SK-N-SH treated with all-trans-retinoic acid at 6 μM for 48 hours (cell line): ENCODE data around the gene IMPG2.
"Not testable (repeated sequence)": the region's sequence is repeated elsewhere in the genome, so short reads cannot be mapped to it uniquely, and the experiment has no call there.

Experiments
- ATAC-seq: fragments of 200-7000 bp; cut with Tn5 transposase; 3 replicates; pipeline ENCODE4 v1.9.1; 2020; ENCODE audit warnings: mild to moderate bottlenecking, moderate library complexity
- ARNTL ChIP-seq: fragments of 450-650 bp; formaldehyde crosslinking; IDR thresholded peaks from 2 replicates; pipeline ENCODE4 v1.5.0; 2020; ENCODE audit warnings: low read depth, mild to moderate bottlenecking, moderate library complexity, borderline replicate concordance
- BACH2 ChIP-seq: fragments of 250-450 bp; sonication (Bioruptor Pico); IDR thresholded peaks from 2 replicates; pipeline ENCODE4 v1.9.0; 2021; ENCODE audit warnings: mild to moderate bottlenecking, borderline replicate concordance
- CREB5 ChIP-seq: fragments of 250-450 bp; sonication (Bioruptor Pico); IDR thresholded peaks from 2 replicates; pipeline ENCODE4 v1.5.1; 2020; ENCODE audit warnings: low read depth, mild to moderate bottlenecking, moderate library complexity
- CSDC2 ChIP-seq: fragments of 250-450 bp; sonication (Bioruptor Pico); IDR thresholded peaks from 2 replicates; pipeline ENCODE4 v1.5.0; 2020; ENCODE audit warnings: mild to moderate bottlenecking, moderate library complexity
- CSRNP3 ChIP-seq: fragments of 250-450 bp; sonication (Bioruptor Pico); IDR thresholded peaks from 2 replicates; pipeline ENCODE4 v1.5.1; 2021; ENCODE audit warnings: mild to moderate bottlenecking, moderate library complexity
- ESRRG ChIP-seq: fragments of 250-450 bp; sonication (Bioruptor Pico); IDR thresholded peaks from 2 replicates; pipeline ENCODE4 v1.6.1; 2021; ENCODE audit warnings: mild to moderate bottlenecking
- GLIS3 ChIP-seq: fragments of 250-450 bp; sonication (Bioruptor Pico); IDR thresholded peaks from 2 replicates; pipeline ENCODE4 v1.5.0; 2020; ENCODE audit warnings: mild to moderate bottlenecking, moderate library complexity
- ISL1 ChIP-seq: fragments of 250-450 bp; sonication (Bioruptor Pico); IDR thresholded peaks from 2 replicates; pipeline ENCODE4 v2.1.2; 2022; ENCODE audit warnings: mild to moderate bottlenecking, moderate library complexity
- OSR1 ChIP-seq: fragments of 250-450 bp; sonication (Bioruptor Pico); IDR thresholded peaks from 2 replicates; pipeline ENCODE4 v1.8.0; 2022; ENCODE audit warnings: moderate library complexity, mild to moderate bottlenecking, inconsistent platforms
- PATZ1 ChIP-seq: fragments of 250-450 bp; sonication (Bioruptor Pico); IDR thresholded peaks from 2 replicates; pipeline ENCODE4 v1.8.0; 2020; ENCODE audit warnings: mild to moderate bottlenecking, moderate library complexity, borderline replicate concordance
- POU6F1 ChIP-seq: fragments of 250-450 bp; sonication (Bioruptor Pico); IDR thresholded peaks from 2 replicates; pipeline ENCODE4 v1.8.0; 2021; ENCODE audit warnings: low read depth, mild to moderate bottlenecking, moderate library complexity, borderline replicate concordance
- PPARA ChIP-seq: fragments of 250-450 bp; sonication (Bioruptor Pico); IDR thresholded peaks from 2 replicates; pipeline ENCODE4 v1.5.0; 2020; ENCODE audit warnings: mild to moderate bottlenecking, borderline replicate concordance
- RARB ChIP-seq: fragments of 250-450 bp; sonication (Bioruptor Pico); IDR thresholded peaks from 2 replicates; pipeline ENCODE4 v1.8.0; 2021; ENCODE audit warnings: mild to moderate bottlenecking, moderate library complexity
- SNAI2 ChIP-seq: fragments of 250-450 bp; sonication (Bioruptor Pico); IDR thresholded peaks from 2 replicates; pipeline ENCODE4 v1.5.0; 2020; ENCODE audit warnings: mild to moderate bottlenecking, moderate library complexity
- TCF4 ChIP-seq: fragments of 250-450 bp; sonication (Bioruptor Pico); IDR thresholded peaks from 2 replicates; pipeline ENCODE4 v1.8.0; 2021; ENCODE audit warnings: mild to moderate bottlenecking, moderate library complexity, borderline replicate concordance
- TOX ChIP-seq: fragments of 250-450 bp; sonication (Bioruptor Pico); IDR thresholded peaks from 2 replicates; pipeline ENCODE4 v1.8.0; 2021; ENCODE audit warnings: mild to moderate bottlenecking, moderate library complexity, borderline replicate concordance
- ZC3H10 ChIP-seq: fragments of 250-450 bp; sonication (Bioruptor Pico); IDR thresholded peaks from 2 replicates; pipeline ENCODE4 v1.5.1; 2021; ENCODE audit warnings: mild to moderate bottlenecking, moderate library complexity
- ZFP3 ChIP-seq: fragments of 250-450 bp; sonication (Bioruptor Pico); IDR thresholded peaks from 2 replicates; pipeline ENCODE4 v1.5.0; 2020; ENCODE audit warnings: mild to moderate bottlenecking, moderate library complexity
- ZFP30 ChIP-seq: fragments of 450-650 bp; formaldehyde crosslinking; IDR thresholded peaks from 2 replicates; pipeline ENCODE4 v1.5.0; 2022; ENCODE audit warnings: mild to moderate bottlenecking, moderate library complexity
- ZNF565 ChIP-seq: fragments of 450-650 bp; formaldehyde crosslinking; conservative IDR thresholded peaks from 2 replicates; pipeline ENCODE4 v1.5.0; 2020; ENCODE audit warnings: low read depth, mild to moderate bottlenecking, moderate library complexity
- ZNF70 ChIP-seq: fragments of 450-650 bp; formaldehyde crosslinking; IDR thresholded peaks from 2 replicates; pipeline ENCODE4 v1.5.0; 2020; ENCODE audit warnings: mild to moderate bottlenecking, moderate library complexity
- ZNF8 ChIP-seq: fragments of 450-650 bp; formaldehyde crosslinking; IDR thresholded peaks from 2 replicates; pipeline ENCODE4 v1.5.0; 2020; ENCODE audit warnings: mild to moderate bottlenecking, moderate library complexity

The IMPG2 gene

GRCh38 chr3:101310978-101311375 lies 9.4 kb downstream of the IMPG2 start (continued):
- TF ChIP-seq BACH2 (CRISPR knock-in tag) (no peak), ZNF8 (CRISPR knock-in tag) (no peak), ZNF70 (CRISPR knock-in tag) (no peak)

- ATAC-seq: not testable (repeated sequence)
These were observed 12.1 kb downstream of the IMPG2 start for GRCh38 chr3:101308147-101308772.

GRCh38 chr3:101303836-101304235 lies 16.5 kb downstream of the IMPG2 start:
- TF ChIP-seq CREB5 (no peak), ZC3H10 (no peak), ARNTL (CRISPR knock-in tag) (no peak), RARB (CRISPR knock-in tag) (no peak), TCF4 (CRISPR knock-in tag) (no peak), ZNF8 (CRISPR knock-in tag) (no peak), ZFP3 (CRISPR knock-in tag) (no peak), ZNF565 (CRISPR knock-in tag) (no peak), BACH2 (CRISPR knock-in tag) (no peak), ZNF70 (CRISPR knock-in tag) (no peak)
- ATAC-seq: no peak

- ATAC-seq: no peak
- no peak for TF ChIP-seq CSRNP3 (CRISPR knock-in tag)
- no peak for TF ChIP-seq RARB (CRISPR knock-in tag)
- no peak for TF ChIP-seq GLIS3 (CRISPR knock-in tag)
- TF ChIP-seq CSDC2 (CRISPR knock-in tag): no peak
- TF ChIP-seq ZC3H10: no peak
- no peak for TF ChIP-seq ISL1
- TF ChIP-seq TCF4 (CRISPR knock-in tag): no peak
These were observed 17.2 kb downstream of the IMPG2 start for GRCh38 chr3:101303089-101303731.

- TF ChIP-seq BACH2 (CRISPR knock-in tag) (no peak), ARNTL (CRISPR knock-in tag) (no peak), ZFP3 (CRISPR knock-in tag) (no peak), TCF4 (CRISPR knock-in tag) (no peak), OSR1 (no peak), SNAI2 (CRISPR knock-in tag) (no peak), ZNF565 (CRISPR knock-in tag) (no peak), RARB (CRISPR knock-in tag) (no peak), POU6F1 (no peak), TOX (CRISPR knock-in tag) (no peak)
- ATAC-seq: no peak
These were observed 20.3 kb downstream of the IMPG2 start for GRCh38 chr3:101300073-101300472.

GRCh38 chr3:101292027-101292426 lies 28.3 kb downstream of the IMPG2 start:
- ATAC-seq: no peak
- TF ChIP-seq ISL1: no peak
- TF ChIP-seq POU6F1: no peak
- no peak for TF ChIP-seq ZC3H10
- no peak for TF ChIP-seq ZNF565 (CRISPR knock-in tag)
- TF ChIP-seq ZFP30 (CRISPR knock-in tag): no peak
- TF ChIP-seq PPARA (CRISPR knock-in tag): no peak
- no peak for TF ChIP-seq ARNTL (CRISPR knock-in tag)
- TF ChIP-seq ZFP3 (CRISPR knock-in tag): no peak
- TF ChIP-seq ESRRG (CRISPR knock-in tag): no peak
- no peak for TF ChIP-seq TOX (CRISPR knock-in tag)
- no peak for TF ChIP-seq PATZ1 (CRISPR knock-in tag)
- no peak for TF ChIP-seq RARB (CRISPR knock-in tag)
- no peak for TF ChIP-seq GLIS3 (CRISPR knock-in tag)
- TF ChIP-seq ZNF70 (CRISPR knock-in tag): no peak
- TF ChIP-seq OSR1: no peak
- TF ChIP-seq ZNF8 (CRISPR knock-in tag): no peak
- no peak for TF ChIP-seq BACH2 (CRISPR knock-in tag)
